Measurements from ENCODE around the gene EBF3. TPM values are rescaled to one million over a fixed set of nuclear protein-coding genes. Genes with fewer than 3 reads are reported as not detected.

Gene EBF3
- total and polyA plus RNA-seq, 9 of the 15 experiments (the other 6 are each of a cell fraction or from before 2014, with no cell fraction given) = not detected

DNA sequence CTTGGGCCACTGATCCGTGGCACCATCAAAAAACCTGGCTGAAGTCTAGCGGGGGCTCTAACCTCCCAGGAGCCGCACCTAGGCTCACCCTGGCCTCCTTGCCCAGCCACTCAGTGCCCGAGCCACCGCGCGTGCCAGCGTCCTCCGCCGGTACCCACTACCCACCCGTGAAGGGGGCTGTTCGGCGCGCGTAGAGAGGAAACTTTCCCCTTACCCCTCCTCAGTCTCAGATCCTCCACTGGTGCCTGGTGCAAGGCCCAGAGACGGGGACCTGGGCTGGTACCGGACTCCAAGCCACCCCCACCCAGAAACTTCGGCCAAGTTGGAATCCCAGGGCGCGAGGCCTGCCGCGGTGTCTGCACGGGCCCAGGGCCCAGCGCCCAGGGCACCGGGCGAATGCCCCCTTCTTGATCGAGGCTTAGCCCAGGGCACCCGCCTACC lies 3.5 kb upstream of the EBF3 start:
- no peaks in the 10 kb centered on the region for H3K9me3 ChIP-seq (replicated peaks; ENCODE audit: control insufficient read depth, insufficient read depth, low read depth, low read length)
- 0% methylated on average over 3 of the region's 28 CpGs for WGBS (ENCODE audit: insufficient coverage, low coverage, missing lambda C conversion rate)
- no peak overlapping the region for H3K4me3 ChIP-seq
- in situ Hi-C loops (cut with MboI) (no loop called here), intact Hi-C loops (cut with micrococcal nuclease) (no loop called here)
- no TSS peak for BruUV-seq (replicated peaks)
- no peak overlapping the region for H3K9ac ChIP-seq (ENCODE audit: insufficient read depth in 1 of 2, low read depth in 2 of 2, low read length in 2 of 2)
- CTCF ChIA-PET (ENCODE audit: low intra/inter-chr PET ratio) = no interaction called here
- FAIRE-seq = no peak
- TF ChIP-seq ZC3H11A (IDR thresholded peaks at IDR 0.05; ENCODE audit: low read depth, low read length) = no peak
- TF ChIP-seq, protein P1, sequence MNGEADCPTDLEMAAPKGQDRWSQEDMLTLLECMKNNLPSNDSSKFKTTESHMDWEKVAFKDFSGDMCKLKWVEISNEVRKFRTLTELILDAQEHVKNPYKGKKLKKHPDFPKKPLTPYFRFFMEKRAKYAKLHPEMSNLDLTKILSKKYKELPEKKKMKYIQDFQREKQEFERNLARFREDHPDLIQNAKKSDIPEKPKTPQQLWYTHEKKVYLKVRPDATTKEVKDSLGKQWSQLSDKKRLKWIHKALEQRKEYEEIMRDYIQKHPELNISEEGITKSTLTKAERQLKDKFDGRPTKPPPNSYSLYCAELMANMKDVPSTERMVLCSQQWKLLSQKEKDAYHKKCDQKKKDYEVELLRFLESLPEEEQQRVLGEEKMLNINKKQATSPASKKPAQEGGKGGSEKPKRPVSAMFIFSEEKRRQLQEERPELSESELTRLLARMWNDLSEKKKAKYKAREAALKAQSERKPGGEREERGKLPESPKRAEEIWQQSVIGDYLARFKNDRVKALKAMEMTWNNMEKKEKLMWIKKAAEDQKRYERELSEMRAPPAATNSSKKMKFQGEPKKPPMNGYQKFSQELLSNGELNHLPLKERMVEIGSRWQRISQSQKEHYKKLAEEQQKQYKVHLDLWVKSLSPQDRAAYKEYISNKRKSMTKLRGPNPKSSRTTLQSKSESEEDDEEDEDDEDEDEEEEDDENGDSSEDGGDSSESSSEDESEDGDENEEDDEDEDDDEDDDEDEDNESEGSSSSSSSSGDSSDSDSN (IDR thresholded peaks at IDR 0.05; ENCODE audit: borderline replicate concordance in 1 of 2, low read depth in 2 of 2, low read length in 2 of 2) = no peak
- TF ChIP-seq, protein P2, sequence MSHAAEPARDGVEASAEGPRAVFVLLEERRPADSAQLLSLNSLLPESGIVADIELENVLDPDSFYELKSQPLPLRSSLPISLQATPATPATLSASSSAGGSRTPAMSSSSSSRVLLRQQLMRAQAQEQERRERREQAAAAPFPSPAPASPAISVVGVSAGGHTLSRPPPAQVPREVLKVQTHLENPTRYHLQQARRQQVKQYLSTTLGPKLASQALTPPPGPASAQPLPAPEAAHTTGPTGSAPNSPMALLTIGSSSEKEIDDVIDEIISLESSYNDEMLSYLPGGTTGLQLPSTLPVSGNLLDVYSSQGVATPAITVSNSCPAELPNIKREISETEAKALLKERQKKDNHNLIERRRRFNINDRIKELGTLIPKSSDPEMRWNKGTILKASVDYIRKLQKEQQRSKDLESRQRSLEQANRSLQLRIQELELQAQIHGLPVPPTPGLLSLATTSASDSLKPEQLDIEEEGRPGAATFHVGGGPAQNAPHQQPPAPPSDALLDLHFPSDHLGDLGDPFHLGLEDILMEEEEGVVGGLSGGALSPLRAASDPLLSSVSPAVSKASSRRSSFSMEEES (CRISPR knock-in tag; IDR thresholded peaks at IDR 0.05) = no peak
- no peak for TF ChIP-seq ARNT (IDR thresholded peaks at IDR 0.05)
- no peak for TF ChIP-seq MAZ (CRISPR knock-in tag; conservative IDR thresholded peaks at IDR 0.05 in 1 of 2, IDR thresholded peaks at IDR 0.05 in 1 of 2)
- no peak for TF ChIP-seq NFRKB (IDR thresholded peaks at IDR 0.05; ENCODE audit: low read depth)
- no peak for TF ChIP-seq CTBP1 (IDR thresholded peaks at IDR 0.05; ENCODE audit: borderline replicate concordance)
- TF ChIP-seq GATA2 (CRISPR knock-in tag; IDR thresholded peaks at IDR 0.05) = no peak
- no peak for TF ChIP-seq TCFL5 (CRISPR knock-in tag; conservative IDR thresholded peaks at IDR 0.05)
- no peak for TF ChIP-seq HDAC2 (IDR thresholded peaks at IDR 0.05)
- TF ChIP-seq, protein P3, sequence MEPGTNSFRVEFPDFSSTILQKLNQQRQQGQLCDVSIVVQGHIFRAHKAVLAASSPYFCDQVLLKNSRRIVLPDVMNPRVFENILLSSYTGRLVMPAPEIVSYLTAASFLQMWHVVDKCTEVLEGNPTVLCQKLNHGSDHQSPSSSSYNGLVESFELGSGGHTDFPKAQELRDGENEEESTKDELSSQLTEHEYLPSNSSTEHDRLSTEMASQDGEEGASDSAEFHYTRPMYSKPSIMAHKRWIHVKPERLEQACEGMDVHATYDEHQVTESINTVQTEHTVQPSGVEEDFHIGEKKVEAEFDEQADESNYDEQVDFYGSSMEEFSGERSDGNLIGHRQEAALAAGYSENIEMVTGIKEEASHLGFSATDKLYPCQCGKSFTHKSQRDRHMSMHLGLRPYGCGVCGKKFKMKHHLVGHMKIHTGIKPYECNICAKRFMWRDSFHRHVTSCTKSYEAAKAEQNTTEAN (CRISPR knock-in tag; IDR thresholded peaks at IDR 0.05) = no peak
- no peak for TF ChIP-seq HIVEP1 (CRISPR knock-in tag; IDR thresholded peaks at IDR 0.05)
- TF ChIP-seq CHD4 (IDR thresholded peaks at IDR 0.05; ENCODE audit: insufficient read depth, insufficient replicate concordance, low read depth, low read length, poor library complexity, severe bottlenecking) = no peak
- no peak for TF ChIP-seq TEAD4 (IDR thresholded peaks at IDR 0.05; ENCODE audit: low read length)
- no peak for TF ChIP-seq TEAD4 (CRISPR knock-in tag; IDR thresholded peaks at IDR 0.05; ENCODE audit: borderline replicate concordance)
- no peak for TF ChIP-seq PHF20 (IDR thresholded peaks at IDR 0.05; ENCODE audit: partially characterized antibody)
- no peak for TF ChIP-seq ZNF282 (CRISPR knock-in tag; IDR thresholded peaks at IDR 0.05)
- no peak for TF ChIP-seq GATAD2B (IDR thresholded peaks at IDR 0.05; ENCODE audit: borderline replicate concordance)
- no peaks in the 10 kb centered on the region for H3K9me1 ChIP-seq (ENCODE audit: control insufficient read depth, insufficient read depth, low read length)
- no peak for DNase-seq (ENCODE audit: extremely low read depth in 1 of 4, low spot score in 3 of 4)
- H3K27me3 ChIP-seq (ENCODE audit: control insufficient read depth in 2 of 2, insufficient read depth in 2 of 2, low read length in 2 of 2) = peaks cover 0 to 25% of the 10 kb centered on the region in 2 experiments; a peak in 2 of 5 replicates
- H4K20me1 ChIP-seq (replicated peaks; ENCODE audit: control insufficient read depth, insufficient read depth, low read length) = no peaks in the 10 kb centered on the region
- no peak overlapping the region for H3K27ac ChIP-seq (ENCODE audit: extremely low read depth, low read depth, low read length)
- no peak overlapping the region for H3K4me2 ChIP-seq (ENCODE audit: insufficient read depth, low read length)
- no peak for ATAC-seq
- H2AFZ ChIP-seq (ENCODE audit: low read depth, low read length) = no peak overlapping the region
- POLR2A ChIA-PET = no interaction called here
- H3K36me3 ChIP-seq (ENCODE audit: control insufficient read depth, insufficient read depth, low read length) = no peaks in the 10 kb centered on the region
- no peaks in the 10 kb centered on the region for H3K79me2 ChIP-seq (ENCODE audit: control insufficient read depth, insufficient read depth, low read length)
- peaks cover 0 to 12% of the 10 kb centered on the region in 2 experiments; a peak in 2 of 5 replicates for H3K4me1 ChIP-seq (replicated peaks in 1 of 2; ENCODE audit: control insufficient read depth in 2 of 2, insufficient read depth in 2 of 2, low read length in 2 of 2)
